GM21737 (cell line): ENCODE measurements around the gene TEX26.

Source experiments
- ATAC-seq: cut with Tn5 transposase; IDR thresholded peaks from one replicate; pipeline ENCODE4 v1.9.1; 2021; ENCODE audit warnings: mild to moderate bottlenecking, moderate library complexity; ENCODE audit not compliant: unreplicated experiment

TEX26 gene

GRCh38 chr13:30932481-30933353 is at the start of gene TEX26:
TSS of gene TEX26 (plus strand) at chr13:30932656. CDS start at chr13:30932716, 60 bp downstream.
- ATAC-seq = no peak

- ATAC-seq = no peak
Measured at GRCh38 chr13:30882996-30883766, 49.3 kb upstream of the TEX26 start.

- no peak for ATAC-seq
Measured at GRCh38 chr13:30884543-30884942, 47.9 kb upstream of the TEX26 start.

- ATAC-seq = no peak
Measured at GRCh38 chr13:30889196-30889690, 43.2 kb upstream of the TEX26 start.

GRCh38 chr13:30892966-30893365 is 39.5 kb upstream of the TEX26 start:
- no peak for ATAC-seq

GRCh38 chr13:30895773-30896172 is 36.7 kb upstream of the TEX26 start:
- ATAC-seq = no peak

- no peak for ATAC-seq
Measured at GRCh38 chr13:30898070-30898469, 34.4 kb upstream of the TEX26 start.

GRCh38 chr13:30898678-30899241 is 33.7 kb upstream of the TEX26 start:
- no peak for ATAC-seq

- no peak for ATAC-seq
Measured at GRCh38 chr13:30900436-30900835, 32.0 kb upstream of the TEX26 start.

- no peak for ATAC-seq
Measured at GRCh38 chr13:30900952-30901749, 31.3 kb upstream of the TEX26 start.

- ATAC-seq = no peak
Measured at GRCh38 chr13:30904043-30904442, 28.4 kb upstream of the TEX26 start.

- no peak for ATAC-seq
Measured at GRCh38 chr13:30905932-30906383, 26.5 kb upstream of the TEX26 start, which contains the start of gene MEDAG. TSS of gene MEDAG (plus strand) at chr13:30906271. CDS start at chr13:30906516, 245 bp downstream.

GRCh38 chr13:30906411-30907051 is 25.9 kb upstream of the TEX26 start:
- ATAC-seq = no peak

GRCh38 chr13:30907121-30907861 is 25.2 kb upstream of the TEX26 start:
- ATAC-seq = no peak

- ATAC-seq = no peak
Measured at GRCh38 chr13:30908416-30908980, 24.0 kb upstream of the TEX26 start.

GRCh38 chr13:30910676-30911075 is 21.8 kb upstream of the TEX26 start:
- no peak for ATAC-seq

- no peak for ATAC-seq
Measured at GRCh38 chr13:30915691-30916541, 16.5 kb upstream of the TEX26 start.

- no peak for ATAC-seq
Measured at GRCh38 chr13:30916991-30917390, 15.5 kb upstream of the TEX26 start.
